ENCODE results near the gene SSH2. TPM values are rescaled to one million over a fixed set of nuclear protein-coding genes. Genes with fewer than 3 reads are reported as not detected.

Gene SSH2
- total RNA-seq, 1 donor from 2014 or later, result 12.2 TPM

DNA sequence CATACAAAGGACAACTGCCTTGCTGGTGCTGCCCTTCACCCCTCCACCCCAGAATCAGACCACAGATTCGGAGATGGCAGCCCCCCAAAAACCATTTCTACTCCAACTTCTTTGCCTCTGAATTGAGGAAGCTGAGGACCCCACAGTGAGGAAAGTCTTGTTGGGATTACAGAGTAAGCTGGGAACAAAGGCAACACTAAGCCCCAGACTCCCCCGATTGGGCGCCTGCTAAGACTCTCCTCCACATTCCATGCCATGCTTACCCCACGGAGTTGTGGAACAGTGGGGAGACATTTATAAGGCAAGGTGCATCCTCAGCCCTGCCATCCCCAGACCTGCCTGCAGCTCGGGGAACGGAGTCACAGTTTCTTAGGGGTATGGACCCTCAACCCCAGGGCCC, 342.4 kb downstream of the SSH2 start:
- peak; percentile 79 for DNase-seq (ENCODE audit: low spot score)
- peaks cover 59% of the 10 kb centered on the region for H4K20me1 ChIP-seq (ENCODE audit: low read depth)
- peaks cover 44% of the 10 kb centered on the region for H3K4me1 Mint-ChIP-seq
- H3K27ac Mint-ChIP-seq, result no peak overlapping the region
- H3K79me2 ChIP-seq (ENCODE audit: low read depth), result peaks cover 61% of the 10 kb centered on the region
- H3K27ac ChIP-seq, result no peak overlapping the region
- H3K4me3 ChIP-seq, result peak overlapping the region; percentile 84
- peaks cover 53% of the 10 kb centered on the region for H3K4me1 ChIP-seq
- H3K27me3 ChIP-seq, result no peaks in the 10 kb centered on the region
- H3K36me3 ChIP-seq, result no peaks in the 10 kb centered on the region
- peaks cover 2% of the 10 kb centered on the region for H3K36me3 Mint-ChIP-seq
- H3K4me3 Mint-ChIP-seq, result peak overlapping the region; percentile 94
- no peaks in the 10 kb centered on the region for H3K9me3 Mint-ChIP-seq
- H3F3A ChIP-seq (ENCODE audit: low read depth), result peaks cover 22% of the 10 kb centered on the region
- no peak overlapping the region for H2AFZ ChIP-seq (replicated peaks)
- H3K4me2 ChIP-seq, result peak overlapping the region; percentile 90
- no peaks in the 10 kb centered on the region for H3K9me3 ChIP-seq (ENCODE audit: low read depth)
- peaks cover 13% of the 10 kb centered on the region for H3K27me3 Mint-ChIP-seq (ENCODE audit: insufficient read depth, low read depth)
- no peak overlapping the region for H3K9ac ChIP-seq
- TF ChIP-seq, protein P1, sequence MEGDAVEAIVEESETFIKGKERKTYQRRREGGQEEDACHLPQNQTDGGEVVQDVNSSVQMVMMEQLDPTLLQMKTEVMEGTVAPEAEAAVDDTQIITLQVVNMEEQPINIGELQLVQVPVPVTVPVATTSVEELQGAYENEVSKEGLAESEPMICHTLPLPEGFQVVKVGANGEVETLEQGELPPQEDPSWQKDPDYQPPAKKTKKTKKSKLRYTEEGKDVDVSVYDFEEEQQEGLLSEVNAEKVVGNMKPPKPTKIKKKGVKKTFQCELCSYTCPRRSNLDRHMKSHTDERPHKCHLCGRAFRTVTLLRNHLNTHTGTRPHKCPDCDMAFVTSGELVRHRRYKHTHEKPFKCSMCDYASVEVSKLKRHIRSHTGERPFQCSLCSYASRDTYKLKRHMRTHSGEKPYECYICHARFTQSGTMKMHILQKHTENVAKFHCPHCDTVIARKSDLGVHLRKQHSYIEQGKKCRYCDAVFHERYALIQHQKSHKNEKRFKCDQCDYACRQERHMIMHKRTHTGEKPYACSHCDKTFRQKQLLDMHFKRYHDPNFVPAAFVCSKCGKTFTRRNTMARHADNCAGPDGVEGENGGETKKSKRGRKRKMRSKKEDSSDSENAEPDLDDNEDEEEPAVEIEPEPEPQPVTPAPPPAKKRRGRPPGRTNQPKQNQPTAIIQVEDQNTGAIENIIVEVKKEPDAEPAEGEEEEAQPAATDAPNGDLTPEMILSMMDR (IDR thresholded peaks at IDR 0.05), result no peak
- TF ChIP-seq EZH2 (IDR thresholded peaks at IDR 0.05), result no peak
- TF ChIP-seq EZH2phosphoT487 (IDR thresholded peaks at IDR 0.05), result no peak

DNA sequence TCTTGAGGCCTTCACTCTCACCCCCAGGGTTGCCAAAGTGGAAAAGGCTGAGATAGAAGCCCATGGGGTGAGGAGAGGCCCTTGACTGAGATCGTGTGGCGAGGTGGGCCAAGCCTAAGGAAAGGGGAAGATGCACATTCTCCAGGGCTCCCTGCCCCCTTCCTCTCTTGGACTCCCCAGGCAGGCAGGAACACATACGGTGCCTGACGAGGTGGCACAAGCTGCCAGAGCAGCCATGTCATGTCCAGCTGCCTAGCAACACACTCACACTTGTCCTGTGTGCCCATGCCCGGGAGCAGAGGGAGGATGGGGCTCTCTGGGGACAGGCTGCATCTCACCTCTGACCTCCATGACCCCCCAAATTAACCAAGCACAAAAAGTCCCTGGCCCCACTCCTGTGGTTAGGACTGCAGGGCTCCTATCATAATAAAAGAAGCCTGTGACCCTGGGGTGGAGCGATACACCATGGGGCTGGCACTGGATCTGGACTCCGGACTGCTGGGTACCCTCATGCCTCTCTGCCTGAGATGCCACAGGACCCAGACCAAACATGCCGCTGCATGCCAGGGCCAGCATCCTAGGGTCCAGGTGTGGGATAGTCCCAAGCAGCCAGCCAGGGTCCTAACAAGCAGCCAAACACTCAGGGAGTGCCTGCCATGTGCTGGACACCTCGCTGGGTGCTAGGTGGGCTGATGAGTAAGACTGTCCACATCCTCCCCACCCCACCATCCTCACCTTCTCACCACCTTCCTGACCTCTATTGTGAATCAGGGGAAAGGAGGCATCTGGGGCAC, 343.2 kb downstream of the SSH2 start:
- H3K9ac ChIP-seq, result no peak overlapping the region
- H3K27ac ChIP-seq, result no peak overlapping the region
- DNase-seq (ENCODE audit: low spot score), result no peak
- TF ChIP-seq EZH2 (IDR thresholded peaks at IDR 0.05) (no peak), EZH2phosphoT487 (IDR thresholded peaks at IDR 0.05) (no peak)
- TF ChIP-seq, protein P1 (IDR thresholded peaks at IDR 0.05), result no peak
- no peaks in the 10 kb centered on the region for H3K9me3 ChIP-seq (ENCODE audit: low read depth)
- peaks cover 14% of the 10 kb centered on the region for H3F3A ChIP-seq (ENCODE audit: low read depth)
- H3K27me3 Mint-ChIP-seq (ENCODE audit: insufficient read depth, low read depth), result peaks cover 7% of the 10 kb centered on the region
- H3K4me1 ChIP-seq, result peaks cover 46% of the 10 kb centered on the region
- H3K4me3 Mint-ChIP-seq, result peak overlapping the region; percentile 94
- H3K36me3 ChIP-seq, result no peaks in the 10 kb centered on the region
- no peaks in the 10 kb centered on the region for H3K9me3 Mint-ChIP-seq
- no peaks in the 10 kb centered on the region for H3K27me3 ChIP-seq
- H2AFZ ChIP-seq (replicated peaks), result no peak overlapping the region
- H3K4me3 ChIP-seq, result peak overlapping the region; percentile 84
- H3K4me1 Mint-ChIP-seq, result peaks cover 41% of the 10 kb centered on the region
- H3K27ac Mint-ChIP-seq, result no peak overlapping the region
- H3K4me2 ChIP-seq, result peak overlapping the region; percentile 90
- H4K20me1 ChIP-seq (ENCODE audit: low read depth), result peaks cover 64% of the 10 kb centered on the region
- peaks cover 61% of the 10 kb centered on the region for H3K79me2 ChIP-seq (ENCODE audit: low read depth)
- peaks cover 2% of the 10 kb centered on the region for H3K36me3 Mint-ChIP-seq

DNA sequence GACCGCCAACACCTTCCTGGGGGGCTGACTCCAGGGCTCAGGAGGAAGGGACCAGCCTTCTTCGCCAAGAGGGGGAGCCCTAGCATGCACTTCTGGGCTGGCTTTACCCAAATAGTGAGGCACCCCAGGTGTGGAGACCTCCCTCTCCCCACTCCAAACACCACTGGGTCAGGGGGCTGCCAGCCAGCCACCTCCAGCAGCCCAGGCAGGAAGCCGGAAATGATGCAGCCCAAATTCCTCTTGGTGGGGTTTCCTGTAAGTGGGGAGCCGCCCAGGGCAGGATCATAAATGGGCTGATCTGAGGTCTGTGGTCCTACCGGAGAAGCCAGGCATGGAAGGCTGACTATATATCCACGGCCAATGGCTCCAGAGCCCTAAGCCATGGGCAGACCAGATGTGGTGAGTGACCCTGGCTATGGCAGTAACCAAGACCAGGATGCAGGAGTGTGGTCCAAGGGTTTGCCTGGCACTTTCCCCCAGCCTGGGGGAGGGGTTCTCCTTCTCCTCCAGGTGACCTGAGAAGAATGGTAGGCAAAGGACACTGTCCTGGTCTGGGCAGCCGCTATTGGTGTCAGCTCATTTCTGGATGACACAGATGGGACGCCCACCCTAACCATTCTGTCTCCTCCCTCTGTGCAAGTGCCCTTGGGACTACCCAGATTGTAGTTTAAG, 344.8 kb downstream of the SSH2 start:
- H3K79me2 ChIP-seq (ENCODE audit: low read depth), result peaks cover 61% of the 10 kb centered on the region
- peaks cover 5% of the 10 kb centered on the region for H3K27me3 Mint-ChIP-seq (ENCODE audit: insufficient read depth, low read depth)
- peaks cover 4% of the 10 kb centered on the region for H3K36me3 Mint-ChIP-seq
- no peak overlapping the region for H3K27ac Mint-ChIP-seq
- peaks cover 32% of the 10 kb centered on the region for H3K4me1 Mint-ChIP-seq
- H3K4me3 Mint-ChIP-seq, result no peak overlapping the region
- no peaks in the 10 kb centered on the region for H3K9me3 ChIP-seq (ENCODE audit: low read depth)
- no peaks in the 10 kb centered on the region for H3K36me3 ChIP-seq
- H3K9ac ChIP-seq, result no peak overlapping the region
- no peak for TF ChIP-seq EZH2 (IDR thresholded peaks at IDR 0.05)
- TF ChIP-seq, protein P1 (IDR thresholded peaks at IDR 0.05), result peak; percentile 38
- no peak for DNase-seq (ENCODE audit: low spot score)
- H3K4me1 ChIP-seq, result peaks cover 38% of the 10 kb centered on the region
- H3K4me2 ChIP-seq, result peak overlapping the region; percentile 60
- no peak overlapping the region for H2AFZ ChIP-seq (replicated peaks)
- peaks cover 73% of the 10 kb centered on the region for H4K20me1 ChIP-seq (ENCODE audit: low read depth)
- H3K9me3 Mint-ChIP-seq, result no peaks in the 10 kb centered on the region
- H3F3A ChIP-seq (ENCODE audit: low read depth), result peaks cover 13% of the 10 kb centered on the region
- no peak overlapping the region for H3K27ac ChIP-seq
- H3K27me3 ChIP-seq, result no peaks in the 10 kb centered on the region
- H3K4me3 ChIP-seq, result no peak overlapping the region

Data from neural progenitor cell (in vitro differentiated cells).